K562 (cell line): Measurements from ENCODE around the gene MANBA. TPM values are rescaled to one million over a fixed set of nuclear protein-coding genes. Genes with fewer than 3 reads are reported as not detected.

Experiments used
- ATAC-seq: fragments of 200-7000 bp; cut with Tn5 transposase; 3 replicates; pipeline ENCODE4 v1.9.1; 2020; ENCODE audit warnings: moderate library complexity
- BruUV-seq: library from RNA; stranded (reverse); fragments of 400-500 nt; replicated peaks from 2 replicates; lab custom pipeline; 2021; lab: Mats Ljungman, UMichigan
- CTCF ChIA-PET: fragments of 300-600 bp; formaldehyde crosslinking; extraction: SDS; loops from one replicate; lab custom pipeline; 2021; ENCODE audit warnings: low intra/inter-chr PET ratio; lab: Yijun Ruan, JAX
- POLR2A ChIA-PET: fragments of 300-600, 350-650 bp; sonication (Branson Sonifier 250); formaldehyde crosslinking; extraction: SDS; loops from one replicate; lab custom pipeline; 2021; ENCODE audit warnings: antibody characterized with exemption, inconsistent platforms; lab: Yijun Ruan, JAX
- DNase-seq, 4 experiments: peaks; one replicate each; pipeline versions ENCODE4 v3.0.0 to v3.0.0-alpha.2; 2011 to 2018; ENCODE audit warnings: low spot score in 3 of 4, mixed read lengths in 3 of 4; ENCODE audit errors: extremely low read depth in 1 of 4
- FAIRE-seq: peaks from 2 replicates; lab custom pipeline; 2011; peaks lifted over from hg19 to GRCh38; lab: Jason Lieb, UNC
- H2AFZ ChIP-seq: 2 replicates; pipeline ENCODE4 v1.6.0; 2011; ENCODE audit warnings: low read depth, low read length, control low read depth, inconsistent platforms
- H3K27ac ChIP-seq: fragments of 200-600 bp; 3 replicates; pipeline ENCODE4 v1.8.0; 2011; ENCODE audit warnings: low read depth, mild to moderate bottlenecking, control low read depth, inconsistent platforms, low read length, moderate library complexity, mixed read lengths; ENCODE audit errors: extremely low read depth
- H3K27me3 ChIP-seq, 2 experiments: fragments of 300-600 bp in 1 of 2; 2 replicates in 1 of 2; 3 replicates in 1 of 2; pipeline versions ENCODE4 v1.6.0 to v1.8.0; 2011; ENCODE audit warnings: inconsistent platforms in 2 of 2, low read length in 2 of 2, mild to moderate bottlenecking in 1 of 2, mixed read lengths in 1 of 2, moderate library complexity in 1 of 2; ENCODE audit not compliant: control insufficient read depth in 2 of 2, insufficient read depth in 2 of 2
- H3K36me3 ChIP-seq: fragments of 300-600 bp; 3 replicates; pipeline ENCODE4 v1.8.0; 2011; ENCODE audit warnings: mild to moderate bottlenecking, low read length, inconsistent platforms; ENCODE audit not compliant: control insufficient read depth, insufficient read depth
- H3K4me1 ChIP-seq, 2 experiments: fragments of 200-600 bp in 1 of 2; replicated peaks in 1 of 2; 2 replicates in 1 of 2; 3 replicates in 1 of 2; pipeline versions ENCODE4 v1.5.1 to v1.8.0; 2011; ENCODE audit warnings: inconsistent platforms in 2 of 2, low read length in 2 of 2, mild to moderate bottlenecking in 1 of 2, mixed read lengths in 1 of 2, moderate library complexity in 1 of 2; ENCODE audit not compliant: control insufficient read depth in 2 of 2, insufficient read depth in 2 of 2
- H3K4me2 ChIP-seq: 2 replicates; pipeline ENCODE4 v1.6.1; 2011; ENCODE audit warnings: low read length, control low read depth, inconsistent platforms, mixed read lengths; ENCODE audit not compliant: insufficient read depth
- H3K4me3 ChIP-seq: fragments of 200-600 bp; sonication (generic), shearing (Covaris generic); 2 replicates; pipeline ENCODE4 v1.5.1; 2016; ENCODE audit warnings: control low read depth, inconsistent platforms
- H3K79me2 ChIP-seq: fragments of 200-600 bp; 3 replicates; pipeline ENCODE4 v1.8.0; 2011; ENCODE audit warnings: low read length, inconsistent platforms; ENCODE audit not compliant: control insufficient read depth, insufficient read depth
- H3K9ac ChIP-seq, 2 experiments: 2 replicates each; pipeline versions ENCODE4 v1.6.0 to v1.6.1; 2011; ENCODE audit warnings: low read depth in 2 of 2, low read length in 2 of 2, control low read depth in 1 of 2, inconsistent platforms in 1 of 2, mild to moderate bottlenecking in 1 of 2, mixed read lengths in 1 of 2; ENCODE audit not compliant: insufficient read depth in 1 of 2
- H3K9me1 ChIP-seq: one replicate; pipeline ENCODE4 v1.6.0; 2011; ENCODE audit warnings: inconsistent platforms, mild to moderate bottlenecking, low read length, moderate library complexity; ENCODE audit not compliant: control insufficient read depth, insufficient read depth
- H3K9me3 ChIP-seq: replicated peaks from 2 replicates; pipeline ENCODE4 v1.5.1; 2011; ENCODE audit warnings: low read depth, low read length, inconsistent platforms; ENCODE audit not compliant: control insufficient read depth, insufficient read depth
- H4K20me1 ChIP-seq: replicated peaks from 2 replicates; pipeline ENCODE4 v1.6.1; 2011; ENCODE audit warnings: low read length, inconsistent platforms, mixed read lengths; ENCODE audit not compliant: control insufficient read depth, insufficient read depth
- ESRRB ChIP-seq: fragments of 250-450 bp; sonication (Bioruptor Pico); IDR thresholded peaks from 2 replicates; pipeline ENCODE4 v1.5.0; 2020; ENCODE audit warnings: mild to moderate bottlenecking, moderate library complexity, borderline replicate concordance
- KDM1A ChIP-seq, 2 experiments: fragments of 450-650 bp; IDR thresholded peaks; 2 replicates each; pipeline ENCODE4 v1.6.1; 2016; ENCODE audit warnings: mild to moderate bottlenecking in 2 of 2
- KLF1 ChIP-seq: fragments of 450-650 bp; IDR thresholded peaks from 2 replicates; pipeline ENCODE4 v1.6.1; 2016; ENCODE audit warnings: missing genetic modification characterization, missing compliant biosample characterization
- MEIS2 ChIP-seq: fragments of 450-650 bp; IDR thresholded peaks from 2 replicates; pipeline ENCODE4 v1.6.1; 2014; ENCODE audit warnings: mild to moderate bottlenecking; ENCODE audit not compliant: partially characterized antibody
- MXI1 ChIP-seq: IDR thresholded peaks from 2 replicates; pipeline ENCODE4 v1.6.1; 2011; ENCODE audit warnings: low read depth, mild to moderate bottlenecking, improper control_type of control experiment, low read length
- NR1H2 ChIP-seq: sonication (generic); formaldehyde crosslinking; IDR thresholded peaks from 2 replicates; pipeline ENCODE4 v1.4.0; 2020; ENCODE audit warnings: mild to moderate bottlenecking, missing genetic modification reagents
- PCBP1 ChIP-seq: fragments of 200-400 bp; formaldehyde crosslinking; IDR thresholded peaks from 2 replicates; pipeline ENCODE4 v1.6.1; 2018; ENCODE audit warnings: mild to moderate bottlenecking, low read depth, low read length; ENCODE audit not compliant: poor library complexity, severe bottlenecking
- STAT5A ChIP-seq: IDR thresholded peaks from 2 replicates; pipeline ENCODE4 v1.6.1; 2012; ENCODE audit warnings: low read length, inconsistent platforms, borderline replicate concordance
- TFAM ChIP-seq: fragments of 250-450 bp; sonication (Bioruptor Pico); conservative IDR thresholded peaks from 2 replicates; pipeline ENCODE4 v1.5.0; 2021; ENCODE audit warnings: mild to moderate bottlenecking, moderate library complexity
- TGIF2 ChIP-seq: sonication (generic); formaldehyde crosslinking; IDR thresholded peaks from 2 replicates; pipeline ENCODE4 v1.8.1; 2022; ENCODE audit warnings: mild to moderate bottlenecking, missing genetic modification reagents, moderate library complexity
- YY1 ChIP-seq, 3 experiments: IDR thresholded peaks; 2 replicates each; pipeline ENCODE4 v1.6.1; 2011; ENCODE audit warnings: low read length in 2 of 3, mild to moderate bottlenecking in 2 of 3, moderate library complexity in 2 of 3, borderline replicate concordance in 1 of 3, control low read depth in 1 of 3, low read depth in 1 of 3; ENCODE audit not compliant: insufficient read depth in 3 of 3, insufficient replicate concordance in 2 of 3, control insufficient read depth in 1 of 3, insufficient read length in 1 of 3; ENCODE audit errors: extremely low read depth in 1 of 3
- ZNF121 ChIP-seq: sonication (generic); formaldehyde crosslinking; conservative IDR thresholded peaks from 2 replicates; pipeline ENCODE4 v1.8.0; 2022; ENCODE audit warnings: missing genetic modification reagents
- ZNF134 ChIP-seq: fragments of 250-450 bp; sonication (Bioruptor Pico); conservative IDR thresholded peaks from 2 replicates; pipeline ENCODE4 v1.4.0; 2020
- ZNF436 ChIP-seq: fragments of 250-450, 450-650 bp; sonication (Bioruptor Pico); formaldehyde crosslinking; IDR thresholded peaks from 2 replicates; pipeline ENCODE4 v1.7.0; 2020; ENCODE audit warnings: mild to moderate bottlenecking
- ZNF699 ChIP-seq: fragments of 250-450 bp; sonication (Bioruptor Pico); IDR thresholded peaks from 2 replicates; pipeline ENCODE4 v1.8.0; 2021; ENCODE audit warnings: mild to moderate bottlenecking, moderate library complexity; ENCODE audit not compliant: insufficient replicate concordance
- ZSCAN29 ChIP-seq: fragments of 450-650 bp; IDR thresholded peaks from 2 replicates; pipeline ENCODE4 v1.6.1; 2017
- WGBS: fragments of 100-300 bp; shearing (Covaris generic); methylation state at CpG from one replicate; pipeline ENCODE4 v1.1.6; 2016; ENCODE audit warnings: low coverage, mixed read lengths; ENCODE audit not compliant: insufficient coverage; ENCODE audit errors: missing lambda C conversion rate; 5-methylcytosine and 5-hydroxymethylcytosine counted together
- in situ Hi-C: fragments of 300-500 bp; cut with MboI; formaldehyde crosslinking; loops from 4 replicates; pipeline ENCODE4 v1.15.0; 2018; ENCODE audit warnings: inconsistent platforms, mixed read lengths
- intact Hi-C: fragments of 100-400 bp; cut with micrococcal nuclease; formaldehyde crosslinking; loops from 2 replicates; pipeline ENCODE4 v1.14.2; 2022
- polyA plus RNA-seq, 8 experiments: library from polyadenylated mRNA; depleted of rRNA in 4 of 8; stranded (reverse) in 5 of 8; unstranded in 3 of 8; fragments of >200 nt; fragmentation: Nextera tagmentation in 2 of 8; fragmentation: Illumina TruSeq in 1 of 8; extraction: Ambion mirVana in 2 of 8; extraction: Trizol in 1 of 8; gene quantifications; 2 replicates each; pipeline versions ENCODE4 v1.2.1 to v1.2.3, GENCODE V29; 2011 to 2014; ENCODE audit warnings: inconsistent platforms in 1 of 8, missing spikeins in 1 of 8
- total RNA-seq, 7 experiments: library from RNA; depleted of rRNA in 6 of 7; stranded (reverse); fragments of >200 nt in 6 of 7; fragmentation: Illumina TruSeq in 2 of 7; extraction: Trizol in 2 of 7; gene quantifications; 2 replicates each; pipeline versions ENCODE4 v1.2.1 to v1.2.3, GENCODE V29; 2011 to 2021; ENCODE audit warnings: low replicate concordance in 1 of 7
- TF ChIP-seq, protein P1 (sequence below): fragments of 450-650 bp; formaldehyde crosslinking; IDR thresholded peaks from 2 replicates; pipeline ENCODE4 v1.4.0; 2020; ENCODE audit warnings: mild to moderate bottlenecking, mixed read lengths
- TF ChIP-seq, protein P2 (sequence below): sonication (generic); formaldehyde crosslinking; IDR thresholded peaks from 2 replicates; pipeline ENCODE4 v1.8.0; 2022; ENCODE audit warnings: missing genetic modification reagents, mild to moderate bottlenecking, borderline replicate concordance

MANBA gene
- total and polyA plus RNA-seq, 9 of the 15 experiments (the other 6 are each of a cell fraction or from before 2014, with no cell fraction given), result 1.8 to 12.9 (median 7.7) TPM

DNA sequence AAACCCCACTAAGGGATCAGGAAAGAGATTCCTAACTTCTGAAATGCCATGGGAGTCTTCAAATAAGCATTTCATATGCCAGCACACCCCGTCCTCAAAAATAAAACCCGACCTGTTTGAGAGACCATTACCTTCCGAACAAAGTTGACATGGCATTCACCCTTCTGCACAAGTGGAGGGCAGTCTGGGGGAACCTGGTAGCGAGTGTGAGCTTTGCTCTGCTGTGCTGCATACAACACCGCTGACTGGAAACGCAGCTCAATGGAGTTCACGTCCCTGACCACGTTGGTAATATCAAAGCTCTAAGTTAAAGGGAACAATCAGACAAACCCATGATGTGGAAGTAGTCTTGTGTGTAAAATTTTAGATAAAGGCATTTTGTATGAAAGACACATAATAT lies 38.0 kb downstream of the MANBA start:
- ATAC-seq (no peak), FAIRE-seq (no peak), DNase-seq (no peak)
- BruUV-seq, result no TSS peak
- Histone ChIP-seq H4K20me1 (no peaks in the 10 kb centered on the region), H3K9me3 (no peaks in the 10 kb centered on the region), H3K4me1 (no peaks in the 10 kb centered on the region), H3K79me2 (no peaks in the 10 kb centered on the region), H3K4me3 (no peak overlapping the region), H3K9me1 (no peaks in the 10 kb centered on the region), H3K27me3 (no peaks in the 10 kb centered on the region), H3K36me3 (peaks cover 6% of the 10 kb centered on the region), H3K4me2 (no peak overlapping the region), H2AFZ (no peak overlapping the region), H3K27ac (no peak overlapping the region), H3K9ac (no peak overlapping the region)
- intact Hi-C loops, result no loop called here
- in situ Hi-C loops, result no loop called here
- ChIA-PET POLR2A (no interaction called here), CTCF (no interaction called here)
- WGBS, result 67% methylated on average over 8 of the region's 8 CpGs
- TF ChIP-seq ZNF436 (CRISPR knock-in tag) (no peak), PCBP1 (no peak), NR1H2 (CRISPR knock-in tag) (no peak), MXI1 (no peak), TFAM (CRISPR knock-in tag) (no peak), ZNF134 (CRISPR knock-in tag) (no peak), ZSCAN29 (no peak), STAT5A (no peak), KLF1 (tag) (no peak), TGIF2 (CRISPR knock-in tag) (no peak), KDM1A (IDR thresholded peaks at IDR 0.05) (no peak), ESRRB (no peak), MEIS2 (no peak), ZNF699 (CRISPR knock-in tag) (no peak), ZNF121 (CRISPR knock-in tag) (no peak), YY1 (IDR thresholded peaks at IDR 0.05; ENCODE audit: borderline replicate concordance in 1 of 3, control insufficient read depth in 1 of 3, extremely low read depth in 1 of 3, insufficient read depth in 3 of 3, insufficient read length in 1 of 3, insufficient replicate concordance in 2 of 3, low read depth in 1 of 3, low read length in 2 of 3) (no peak)
- TF ChIP-seq, protein P1, sequence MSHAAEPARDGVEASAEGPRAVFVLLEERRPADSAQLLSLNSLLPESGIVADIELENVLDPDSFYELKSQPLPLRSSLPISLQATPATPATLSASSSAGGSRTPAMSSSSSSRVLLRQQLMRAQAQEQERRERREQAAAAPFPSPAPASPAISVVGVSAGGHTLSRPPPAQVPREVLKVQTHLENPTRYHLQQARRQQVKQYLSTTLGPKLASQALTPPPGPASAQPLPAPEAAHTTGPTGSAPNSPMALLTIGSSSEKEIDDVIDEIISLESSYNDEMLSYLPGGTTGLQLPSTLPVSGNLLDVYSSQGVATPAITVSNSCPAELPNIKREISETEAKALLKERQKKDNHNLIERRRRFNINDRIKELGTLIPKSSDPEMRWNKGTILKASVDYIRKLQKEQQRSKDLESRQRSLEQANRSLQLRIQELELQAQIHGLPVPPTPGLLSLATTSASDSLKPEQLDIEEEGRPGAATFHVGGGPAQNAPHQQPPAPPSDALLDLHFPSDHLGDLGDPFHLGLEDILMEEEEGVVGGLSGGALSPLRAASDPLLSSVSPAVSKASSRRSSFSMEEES (CRISPR knock-in tag), result no peak
- TF ChIP-seq, protein P2, sequence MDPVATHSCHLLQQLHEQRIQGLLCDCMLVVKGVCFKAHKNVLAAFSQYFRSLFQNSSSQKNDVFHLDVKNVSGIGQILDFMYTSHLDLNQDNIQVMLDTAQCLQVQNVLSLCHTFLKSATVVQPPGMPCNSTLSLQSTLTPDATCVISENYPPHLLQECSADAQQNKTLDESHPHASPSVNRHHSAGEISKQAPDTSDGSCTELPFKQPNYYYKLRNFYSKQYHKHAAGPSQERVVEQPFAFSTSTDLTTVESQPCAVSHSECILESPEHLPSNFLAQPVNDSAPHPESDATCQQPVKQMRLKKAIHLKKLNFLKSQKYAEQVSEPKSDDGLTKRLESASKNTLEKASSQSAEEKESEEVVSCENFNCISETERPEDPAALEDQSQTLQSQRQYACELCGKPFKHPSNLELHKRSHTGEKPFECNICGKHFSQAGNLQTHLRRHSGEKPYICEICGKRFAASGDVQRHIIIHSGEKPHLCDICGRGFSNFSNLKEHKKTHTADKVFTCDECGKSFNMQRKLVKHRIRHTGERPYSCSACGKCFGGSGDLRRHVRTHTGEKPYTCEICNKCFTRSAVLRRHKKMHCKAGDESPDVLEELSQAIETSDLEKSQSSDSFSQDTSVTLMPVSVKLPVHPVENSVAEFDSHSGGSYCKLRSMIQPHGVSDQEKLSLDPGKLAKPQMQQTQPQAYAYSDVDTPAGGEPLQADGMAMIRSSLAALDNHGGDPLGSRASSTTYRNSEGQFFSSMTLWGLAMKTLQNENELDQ (CRISPR knock-in tag), result no peak
